Endothelial cell of umbilical vein (primary cell): ENCODE data around the gene PCBD1. TPM values are rescaled to one million over a fixed set of nuclear protein-coding genes. Genes with fewer than 3 reads are reported as not detected.

Experiments used
- BruUV-seq: library from RNA; stranded (reverse); fragments of 400-500 nt; replicated peaks from 2 replicates; lab custom pipeline; 2021; lab: Mats Ljungman, UMichigan
- CTCF ChIA-PET: fragments of 300-600, 350-600 bp; sonication (Branson Sonifier 250); formaldehyde crosslinking; loops from one replicate; lab custom pipeline; 2021; ENCODE audit warnings: antibody characterized with exemption, inconsistent platforms; lab: Charles Lee
- POLR2A ChIA-PET: fragments of 300-600, 350-600 bp; sonication (Branson Sonifier 250); formaldehyde crosslinking; loops from one replicate; lab custom pipeline; 2021; ENCODE audit warnings: antibody characterized with exemption, inconsistent platforms; lab: Charles Lee
- DNase-seq: peaks from one replicate; pipeline ENCODE4 v3.0.0-alpha.2; 2011; ENCODE audit warnings: low read depth, low spot score
- FAIRE-seq: peaks from 2 replicates; lab custom pipeline; 2011; peaks lifted over from hg19 to GRCh38; lab: Jason Lieb, UNC
- H2AFZ ChIP-seq: 2 replicates; pipeline ENCODE4 v1.6.0; 2012; ENCODE audit warnings: low read depth, low read length, control low read depth, inconsistent platforms
- H3K27ac ChIP-seq: 2 replicates; pipeline ENCODE4 v1.5.1; 2011; ENCODE audit warnings: low read depth, mild to moderate bottlenecking, control low read depth, low read length, moderate library complexity; ENCODE audit not compliant: insufficient read depth
- H3K27me3 ChIP-seq, 2 experiments: 2 replicates each; pipeline versions ENCODE4 v1.6.0 to v1.6.1; 2011; ENCODE audit warnings: low read length in 2 of 2, mixed read lengths in 1 of 2; ENCODE audit not compliant: control insufficient read depth in 2 of 2, insufficient read depth in 2 of 2
- H3K36me3 ChIP-seq, 2 experiments: 2 replicates in 1 of 2; 3 replicates in 1 of 2; pipeline ENCODE4 v1.5.1; 2011; ENCODE audit warnings: low read length in 2 of 2, mild to moderate bottlenecking in 1 of 2, moderate library complexity in 1 of 2; ENCODE audit not compliant: control insufficient read depth in 2 of 2, insufficient read depth in 2 of 2; ENCODE audit errors: extremely low read depth in 1 of 2
- H3K4me1 ChIP-seq: 3 replicates; pipeline ENCODE4 v1.5.1; 2011; ENCODE audit warnings: mild to moderate bottlenecking, low read length; ENCODE audit not compliant: control insufficient read depth, insufficient read depth; ENCODE audit errors: extremely low read depth
- H3K4me2 ChIP-seq: 2 replicates; pipeline ENCODE4 v1.6.1; 2011; ENCODE audit warnings: low read length, control low read depth, mixed read lengths; ENCODE audit not compliant: insufficient read depth
- H3K4me3 ChIP-seq, 3 experiments: fragments of 200-600 bp in 1 of 3; sonication (generic), shearing (Covaris generic) in 1 of 3; replicated peaks in 1 of 3; 2 replicates each; pipeline ENCODE4 v1.5.1; 2011 to 2016; ENCODE audit warnings: control low read depth in 3 of 3, low read length in 3 of 3, mild to moderate bottlenecking in 2 of 3, inconsistent platforms in 1 of 3, low read depth in 1 of 3, moderate library complexity in 1 of 3; ENCODE audit not compliant: insufficient read depth in 1 of 3
- H3K79me2 ChIP-seq: 2 replicates; pipeline ENCODE4 v1.6.0; 2012; ENCODE audit warnings: low read length, inconsistent platforms; ENCODE audit not compliant: control insufficient read depth, insufficient read depth
- H3K9ac ChIP-seq: replicated peaks from 2 replicates; pipeline ENCODE3; 2011; ENCODE audit warnings: low read length, control low read depth; ENCODE audit not compliant: insufficient read depth; ENCODE audit errors: extremely low read depth
- H3K9me1 ChIP-seq: replicated peaks from 3 replicates; pipeline ENCODE4 v1.6.0; 2011; ENCODE audit warnings: mild to moderate bottlenecking, low read length; ENCODE audit not compliant: control insufficient read depth, insufficient read depth; ENCODE audit errors: extremely low read depth
- H3K9me3 ChIP-seq: replicated peaks from 2 replicates; pipeline ENCODE4 v1.5.1; 2012; ENCODE audit warnings: low read length, inconsistent platforms; ENCODE audit not compliant: control insufficient read depth, insufficient read depth
- H4K20me1 ChIP-seq: replicated peaks from 2 replicates; pipeline ENCODE3; 2011; ENCODE audit warnings: mild to moderate bottlenecking, low read length; ENCODE audit not compliant: control insufficient read depth, insufficient read depth; ENCODE audit errors: extremely low read depth
- EZH2 ChIP-seq: IDR thresholded peaks from 2 replicates; pipeline ENCODE4 v1.6.1; 2012; ENCODE audit warnings: borderline replicate concordance, low read depth, mild to moderate bottlenecking, moderate library complexity, low read length, inconsistent platforms; ENCODE audit not compliant: severe bottlenecking
- FOS ChIP-seq: IDR thresholded peaks from 2 replicates; pipeline ENCODE4 v1.6.1; 2011; ENCODE audit warnings: mild to moderate bottlenecking, low read length, moderate library complexity, borderline replicate concordance; ENCODE audit not compliant: insufficient read depth
- GATA2 ChIP-seq: IDR thresholded peaks from 2 replicates; pipeline ENCODE4 v1.7.0; 2011; ENCODE audit warnings: low read depth, mild to moderate bottlenecking, moderate library complexity, mixed read lengths, low read length; ENCODE audit not compliant: insufficient read length, insufficient read depth
- JUN ChIP-seq: IDR thresholded peaks from 2 replicates; pipeline ENCODE4 v1.6.1; 2011; ENCODE audit warnings: borderline replicate concordance, low read depth; ENCODE audit not compliant: insufficient read length, insufficient read depth
- MAX ChIP-seq: IDR thresholded peaks from 2 replicates; pipeline ENCODE4 v1.6.1; 2011; ENCODE audit not compliant: insufficient read depth, insufficient read length
- MYC ChIP-seq: IDR thresholded peaks from one replicate; pipeline ENCODE4 v1.6.1; 2011; ENCODE audit warnings: mild to moderate bottlenecking, low read depth, low read length
- POLR2A ChIP-seq: IDR thresholded peaks from 2 replicates; pipeline ENCODE4 v1.6.1; 2012; ENCODE audit warnings: low read depth, mild to moderate bottlenecking, control low read depth, low read length
- POLR2AphosphoS5 ChIP-seq: IDR thresholded peaks from 2 replicates; pipeline ENCODE4 v1.6.1; 2012; ENCODE audit warnings: low read depth, mild to moderate bottlenecking, control low read depth, low read length, moderate library complexity; ENCODE audit not compliant: insufficient read depth
- dilution Hi-C: fragments of 300-500 bp; cut with MboI; formaldehyde crosslinking; loops from one replicate; pipeline ENCODE4 v1.15.0; 2019; ENCODE audit warnings: low sequenced_read_pairs; ENCODE audit not compliant: extremely low pct_ligation_motif_present
- intact Hi-C: fragments of 100-400 bp; cut with micrococcal nuclease; formaldehyde crosslinking; loops from one replicate; pipeline ENCODE4 v1.10.0; 2022
- polyA plus RNA-seq, 4 experiments: library from polyadenylated mRNA; depleted of rRNA in 3 of 4; stranded (reverse) in 3 of 4; unstranded in 1 of 4; fragments of >200 nt; gene quantifications; 2 replicates each; pipeline versions ENCODE4 v1.2.1 to v1.2.3, GENCODE V29; 2011 to 2012; ENCODE audit warnings: missing spikeins in 1 of 4
- total RNA-seq: library from RNA; stranded (reverse); gene quantifications from 2 replicates; pipeline ENCODE4 v1.2.3, GENCODE V29; 2021
- TF ChIP-seq, protein P1 (sequence below), 2 donors: IDR thresholded peaks; 1 replicate in 1 of 2; 2 replicates in 1 of 2; pipeline ENCODE4 v1.5.1; 2011; ENCODE audit warnings: low read length in 2 of 2, mild to moderate bottlenecking in 2 of 2, moderate library complexity in 2 of 2, control low read depth in 1 of 2, inconsistent platforms in 1 of 2, low read depth in 1 of 2; ENCODE audit not compliant: insufficient read depth in 1 of 2; ENCODE audit errors: extremely low read depth in 1 of 2

PCBD1 gene
- total and polyA plus RNA-seq, 2 donors (not counting 3 experiments of a cell fraction or from before 2014, with no cell fraction given), result 95.7 to 113 TPM

- H4K20me1 ChIP-seq, result no peaks in the 10 kb centered on the region
- no peaks in the 10 kb centered on the region for H3K9me1 ChIP-seq
- H3K4me2 ChIP-seq, result no peak overlapping the region
- POLR2A ChIA-PET, result no interaction called here
- dilution Hi-C loops, result no loop called here
- no TSS peak for BruUV-seq
- CTCF ChIA-PET, result no interaction called here
- no peak overlapping the region for H3K4me3 ChIP-seq
- DNase-seq, result no peak
- TF ChIP-seq FOS (no peak), POLR2A (no peak), MYC (no peak), MAX (no peak), POLR2AphosphoS5 (no peak), JUN (no peak), EZH2 (no peak), GATA2 (no peak)
- TF ChIP-seq, protein P1, sequence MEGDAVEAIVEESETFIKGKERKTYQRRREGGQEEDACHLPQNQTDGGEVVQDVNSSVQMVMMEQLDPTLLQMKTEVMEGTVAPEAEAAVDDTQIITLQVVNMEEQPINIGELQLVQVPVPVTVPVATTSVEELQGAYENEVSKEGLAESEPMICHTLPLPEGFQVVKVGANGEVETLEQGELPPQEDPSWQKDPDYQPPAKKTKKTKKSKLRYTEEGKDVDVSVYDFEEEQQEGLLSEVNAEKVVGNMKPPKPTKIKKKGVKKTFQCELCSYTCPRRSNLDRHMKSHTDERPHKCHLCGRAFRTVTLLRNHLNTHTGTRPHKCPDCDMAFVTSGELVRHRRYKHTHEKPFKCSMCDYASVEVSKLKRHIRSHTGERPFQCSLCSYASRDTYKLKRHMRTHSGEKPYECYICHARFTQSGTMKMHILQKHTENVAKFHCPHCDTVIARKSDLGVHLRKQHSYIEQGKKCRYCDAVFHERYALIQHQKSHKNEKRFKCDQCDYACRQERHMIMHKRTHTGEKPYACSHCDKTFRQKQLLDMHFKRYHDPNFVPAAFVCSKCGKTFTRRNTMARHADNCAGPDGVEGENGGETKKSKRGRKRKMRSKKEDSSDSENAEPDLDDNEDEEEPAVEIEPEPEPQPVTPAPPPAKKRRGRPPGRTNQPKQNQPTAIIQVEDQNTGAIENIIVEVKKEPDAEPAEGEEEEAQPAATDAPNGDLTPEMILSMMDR (IDR thresholded peaks at IDR 0.05; ENCODE audit: extremely low read depth in 1 of 2, insufficient read depth in 1 of 2, low read depth in 1 of 2, low read length in 2 of 2), result no peak
- no peak overlapping the region for H3K9ac ChIP-seq
- intact Hi-C loops, result no loop called here
- H3K27ac ChIP-seq, result no peak overlapping the region
- no peaks in the 10 kb centered on the region for H3K4me1 ChIP-seq
- H2AFZ ChIP-seq, result no peak overlapping the region
- no peaks in the 10 kb centered on the region for H3K9me3 ChIP-seq
- H3K27me3 ChIP-seq, result peaks cover 6 to 16% of the 10 kb centered on the region in 2 experiments
- no peaks in the 10 kb centered on the region for H3K79me2 ChIP-seq
- no peaks in the 10 kb centered on the region for H3K36me3 ChIP-seq
- no peak for FAIRE-seq
Observed at GRCh38 chr10:70935631-70936030, 47.3 kb upstream of the PCBD1 start.
